ENCODE data around the gene NOX3.

NOX3 gene

DNA sequence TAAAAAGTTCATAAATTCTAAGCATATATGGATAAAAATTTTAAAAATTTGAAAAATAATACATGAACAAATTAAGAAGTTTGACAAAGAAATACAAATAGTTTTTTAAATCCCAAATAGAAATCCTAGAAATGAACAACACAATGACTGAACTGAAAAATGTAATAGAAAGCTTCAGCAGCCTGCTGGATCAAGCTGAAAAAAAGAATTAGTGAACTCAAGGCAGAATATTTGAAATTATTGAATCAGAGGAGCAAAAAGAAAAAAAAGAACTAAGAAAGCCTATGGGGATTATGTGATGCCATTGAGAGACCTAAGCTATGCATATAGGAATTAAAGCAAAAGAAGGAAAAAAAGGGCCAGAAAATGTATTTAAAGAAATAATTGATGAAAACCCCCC is 101.5 kb downstream of the NOX3 start:
- Mint-ChIP-seq H3K4me1 (no peaks in the 10 kb centered on the region), H3K9me3 (peaks cover 10 to 25% of the 10 kb centered on the region in 2 donors), H3K27ac (no peak overlapping the region), H3K27me3 (no peaks in the 10 kb centered on the region), H3K4me3 (no peak overlapping the region)
- DNase-seq (no peak), ATAC-seq (no peak)

DNA sequence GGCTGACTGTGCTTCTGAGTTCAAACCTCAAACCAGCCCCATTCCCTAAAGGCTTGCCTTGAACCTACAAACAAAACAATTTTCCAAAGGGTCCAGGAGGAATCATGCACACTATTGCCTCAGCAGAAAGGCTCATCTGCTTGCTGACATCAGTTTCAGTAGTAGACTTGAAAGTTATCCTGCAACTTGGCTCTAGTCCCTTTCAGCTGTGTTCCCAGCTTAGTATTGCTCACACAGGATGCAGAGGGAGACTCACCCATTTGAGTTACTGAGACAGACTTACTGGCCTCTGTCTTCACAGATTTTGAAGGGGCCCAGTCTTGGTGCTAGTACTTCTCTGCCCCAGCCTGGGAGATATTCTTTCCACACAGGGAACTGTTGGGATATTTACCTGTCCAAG is 102.8 kb downstream of the NOX3 start:
- DNase-seq (no peak), ATAC-seq (no peak)
- Mint-ChIP-seq H3K4me1 (peaks cover 7% of the 10 kb centered on the region), H3K27ac (no peak overlapping the region), H3K27me3 (no peaks in the 10 kb centered on the region), H3K9me3 (peaks cover 14 to 33% of the 10 kb centered on the region in 2 donors), H3K4me3 (no peak overlapping the region)

DNA sequence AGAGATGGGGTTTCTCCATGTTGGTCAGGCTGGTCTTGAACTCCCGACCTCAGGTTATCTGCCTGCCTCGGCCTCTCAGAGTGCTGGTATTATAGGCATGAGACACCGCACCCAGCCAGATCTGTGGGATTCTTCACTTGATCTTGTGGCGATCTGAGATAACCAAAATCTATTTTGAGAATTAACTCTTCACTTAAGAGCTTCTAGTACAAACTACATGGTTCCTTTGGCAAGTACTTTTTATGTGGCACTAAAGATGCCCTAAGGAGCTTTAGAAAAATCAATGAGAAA is 103.6 kb downstream of the NOX3 start:
- peaks cover 22 to 40% of the 10 kb centered on the region in 2 donors for H3K9me3 Mint-ChIP-seq
- no peaks in the 10 kb centered on the region for H3K27me3 Mint-ChIP-seq
- H3K4me1 Mint-ChIP-seq, result peaks cover 14% of the 10 kb centered on the region
- no peak overlapping the region for H3K27ac Mint-ChIP-seq
- ATAC-seq (no peak), DNase-seq (no peak)
- H3K4me3 Mint-ChIP-seq, result no peak overlapping the region

DNA sequence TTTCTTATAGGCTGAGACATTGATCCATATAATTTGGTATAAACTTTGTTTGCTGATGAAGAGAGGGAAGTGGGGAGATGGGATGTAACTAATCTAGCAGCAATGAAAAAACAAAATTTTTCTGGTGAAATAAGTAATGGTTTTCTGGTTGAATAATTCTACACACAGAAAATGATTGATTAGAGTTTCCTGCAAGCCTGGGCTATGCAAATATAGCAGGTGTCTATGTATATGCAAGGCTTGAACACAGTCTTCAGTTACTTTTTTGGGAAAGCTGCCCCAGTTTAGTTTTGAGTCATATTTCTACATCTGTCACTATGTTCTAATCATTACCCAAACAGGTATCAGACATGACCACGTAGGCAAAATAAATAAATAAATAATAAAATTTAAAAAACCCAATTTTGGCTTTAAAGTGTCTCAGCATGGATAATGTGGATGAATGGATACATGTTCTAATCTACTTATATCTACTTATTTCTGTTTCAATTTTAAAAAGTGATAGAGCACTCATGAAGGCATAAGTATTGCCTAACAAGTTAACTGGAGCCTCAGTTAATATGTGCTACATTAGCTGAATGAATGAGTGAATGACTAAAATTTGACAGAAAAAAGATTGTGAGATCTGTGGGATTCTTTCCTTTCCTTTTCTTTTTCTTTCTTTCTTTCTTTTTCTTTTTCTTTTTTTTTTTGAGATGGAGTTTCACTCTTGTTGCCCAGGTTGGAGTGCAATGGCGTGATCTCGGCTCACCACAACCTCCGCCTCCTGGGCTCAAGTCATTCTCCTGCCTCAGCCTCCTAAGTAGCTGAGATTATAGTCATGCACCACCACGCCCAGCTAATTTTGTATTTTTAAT is 104.1 kb downstream of the NOX3 start:
- ATAC-seq (no peak), DNase-seq (no peak)
- peaks cover 27 to 46% of the 10 kb centered on the region in 2 donors for H3K9me3 Mint-ChIP-seq
- no peak overlapping the region for H3K4me3 Mint-ChIP-seq
- no peaks in the 10 kb centered on the region for H3K27me3 Mint-ChIP-seq
- peaks cover 14% of the 10 kb centered on the region for H3K4me1 Mint-ChIP-seq
- H3K27ac Mint-ChIP-seq, result no peak overlapping the region

DNA sequence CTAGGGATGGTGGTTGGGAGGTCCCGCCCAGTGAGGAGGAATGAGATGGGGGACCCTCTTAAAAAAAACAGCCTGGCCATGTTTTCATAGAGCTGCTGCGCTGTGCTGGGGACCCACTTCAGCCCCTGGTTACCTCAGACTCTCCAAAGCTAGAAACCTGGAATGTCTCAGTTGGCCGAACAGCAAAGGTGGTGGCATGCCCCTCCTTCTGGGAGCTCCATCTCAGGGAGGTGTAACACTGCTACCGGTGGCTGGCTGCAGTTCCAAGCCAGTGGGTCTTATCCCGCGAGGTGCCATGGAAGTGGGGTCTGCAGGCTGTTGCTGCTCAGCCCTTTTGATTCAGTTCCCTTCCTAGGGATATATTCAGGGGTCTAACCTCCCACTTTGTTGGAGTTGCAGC is 105.7 kb downstream of the NOX3 start:
- DNase-seq (no peak), ATAC-seq (no peak)
- H3K4me1 Mint-ChIP-seq, result peaks cover 14% of the 10 kb centered on the region
- no peak overlapping the region for H3K4me3 Mint-ChIP-seq
- no peak overlapping the region for H3K27ac Mint-ChIP-seq
- no peaks in the 10 kb centered on the region for H3K27me3 Mint-ChIP-seq
- H3K9me3 Mint-ChIP-seq, result peaks cover 39 to 58% of the 10 kb centered on the region in 2 donors

DNA sequence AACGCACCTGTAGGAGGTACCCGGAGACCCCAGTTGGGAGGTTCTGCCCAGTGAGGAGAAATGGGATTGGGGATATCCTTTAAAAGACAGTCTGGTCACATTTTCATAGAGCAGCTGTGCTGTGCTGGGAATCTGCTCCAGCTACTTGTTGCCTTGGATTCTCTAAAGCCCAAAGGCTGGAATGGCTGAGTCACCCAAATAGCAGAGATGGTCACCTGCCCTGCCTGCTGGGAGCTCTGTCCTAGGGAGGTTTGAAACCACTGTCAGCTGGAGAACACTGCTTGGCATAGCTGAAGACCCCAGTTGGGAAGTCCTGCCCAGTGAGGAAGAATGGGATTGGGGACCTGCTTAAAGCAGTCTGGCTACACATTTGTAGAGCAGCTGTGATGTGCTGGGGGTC is 106.5 kb downstream of the NOX3 start:
- peaks cover 34 to 58% of the 10 kb centered on the region in 2 donors for H3K9me3 Mint-ChIP-seq
- DNase-seq (no peak), ATAC-seq (no peak)
- no peak overlapping the region for H3K27ac Mint-ChIP-seq
- H3K4me1 Mint-ChIP-seq, result peaks cover 14% of the 10 kb centered on the region
- no peaks in the 10 kb centered on the region for H3K27me3 Mint-ChIP-seq
- H3K4me3 Mint-ChIP-seq, result no peak overlapping the region

DNA sequence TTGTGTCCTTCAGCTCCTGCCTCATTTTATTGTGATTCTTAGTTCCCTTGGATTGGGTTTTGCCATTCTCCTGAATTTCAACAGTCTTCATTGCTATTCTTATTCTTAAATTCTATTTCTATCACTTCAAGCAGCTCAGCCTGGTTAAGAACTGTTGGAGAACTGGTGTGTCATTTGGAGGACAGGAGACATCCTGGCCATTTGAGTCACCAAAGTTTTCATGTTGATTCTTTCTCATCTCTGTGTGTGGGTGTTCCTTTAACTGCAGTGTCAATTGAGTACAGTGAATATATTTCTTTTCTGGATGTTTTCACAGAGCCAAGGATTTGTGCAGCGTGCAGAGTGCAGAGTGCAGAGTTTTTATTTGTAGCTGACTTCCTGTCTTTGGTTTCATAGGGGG is 107.8 kb downstream of the NOX3 start:
- H3K4me3 Mint-ChIP-seq, result no peak overlapping the region
- peaks cover 29 to 50% of the 10 kb centered on the region in 2 donors for H3K9me3 Mint-ChIP-seq
- no peak overlapping the region for H3K27ac Mint-ChIP-seq
- ATAC-seq (peak; percentile 45), DNase-seq (no peak)
- H3K27me3 Mint-ChIP-seq, result no peaks in the 10 kb centered on the region
- H3K4me1 Mint-ChIP-seq, result peaks cover 14% of the 10 kb centered on the region

DNA sequence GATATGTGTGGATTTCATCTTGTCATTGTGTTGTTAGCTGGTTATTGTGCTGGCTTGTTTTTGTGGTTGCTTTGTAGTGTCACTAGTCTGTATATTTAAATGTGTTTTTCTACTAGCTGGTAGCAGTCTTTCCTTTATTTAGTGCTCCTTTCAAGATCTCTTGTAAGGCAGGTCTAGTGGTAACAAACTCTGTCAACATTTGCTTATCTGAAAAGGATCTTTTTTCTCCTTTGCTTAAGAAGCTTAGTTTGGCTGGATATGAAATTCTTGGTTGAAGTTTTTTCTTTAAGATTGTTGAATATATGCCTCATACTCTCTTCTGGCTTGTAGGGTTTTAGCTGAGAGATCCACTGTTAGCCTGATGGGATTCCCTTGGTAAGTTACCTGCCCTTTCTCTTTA is 108.7 kb downstream of the NOX3 start:
- no peak for ATAC-seq
- H3K4me3 Mint-ChIP-seq, result no peak overlapping the region
- H3K4me1 Mint-ChIP-seq, result peaks cover 14% of the 10 kb centered on the region
- peaks cover 29 to 50% of the 10 kb centered on the region in 2 donors for H3K9me3 Mint-ChIP-seq
- DNase-seq, result no peak
- no peak overlapping the region for H3K27ac Mint-ChIP-seq
- H3K27me3 Mint-ChIP-seq, result no peaks in the 10 kb centered on the region

Data from stimulated activated naive CD8-positive, alpha-beta T cell treated with anti-CD3 and anti-CD28 coated beads, Interleukin-15, amount 100 ng/mL, for 72 hours (primary cell).